GM23248 (cell line): ENCODE data around the gene FSD1L.

Experiments
- EZH2 ChIP-seq: fragments of 200-600 bp; sonication (generic); IDR thresholded peaks from 2 replicates; pipeline ENCODE4 v1.6.1; 2018; ENCODE audit warnings: antibody characterized with exemption, mild to moderate bottlenecking; ENCODE audit not compliant: insufficient read depth, poor library complexity, severe bottlenecking
- EZH2phosphoT487 ChIP-seq: fragments of 200-600 bp; sonication (generic); IDR thresholded peaks from 2 replicates; pipeline ENCODE4 v1.6.1; 2018; ENCODE audit warnings: antibody characterized with exemption, moderate library complexity, mild to moderate bottlenecking, low read depth; ENCODE audit not compliant: insufficient read depth

DNA sequence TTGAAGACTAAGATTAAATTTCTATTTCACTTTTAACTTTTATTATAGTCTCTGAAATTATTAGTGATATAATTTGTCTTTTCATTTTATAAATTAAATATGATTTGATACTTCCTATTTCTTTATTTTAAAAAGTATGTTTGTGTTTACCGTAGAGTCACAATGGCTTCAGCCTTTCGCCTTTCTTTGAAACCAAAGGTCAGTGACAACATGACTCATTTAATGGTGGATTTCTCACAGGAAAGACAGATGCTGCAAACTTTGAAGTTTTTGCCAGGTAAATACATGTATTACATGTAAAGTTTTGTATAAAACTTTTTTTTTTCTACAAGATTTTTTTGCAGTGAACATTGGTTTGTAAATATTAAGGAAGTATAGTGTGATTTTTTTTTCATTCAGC lies 36.4 kb downstream of the FSD1L start:
- TF ChIP-seq EZH2 (no peak), EZH2phosphoT487 (no peak)
